SK-N-MC (cell line): ENCODE measurements around the gene HOXC11.

ENCODE experiments used
- DNase-seq: peaks from one replicate; pipeline ENCODE4 v3.0.0-alpha.2; 2011; ENCODE audit warnings: low read depth, low spot score
- H3K27ac ChIP-seq: fragments of 200-600 bp; sonication (generic); 2 replicates; pipeline ENCODE4 v1.5.1; 2016; ENCODE audit warnings: mixed run types
- H3K36me3 ChIP-seq: fragments of 200-600 bp; sonication (generic); 2 replicates; pipeline ENCODE4 v1.6.1; 2017; ENCODE audit warnings: antibody characterized with exemption, low read length, mixed read lengths; ENCODE audit not compliant: insufficient read depth
- H3K4me3 ChIP-seq: fragments of 200-600 bp; sonication (generic); 2 replicates; pipeline ENCODE4 v1.5.1; 2016
- H3K9ac ChIP-seq: fragments of 200-600 bp; sonication (generic); 2 replicates; pipeline ENCODE4 v1.8.0; 2017; ENCODE audit warnings: mixed run types, mixed read lengths; ENCODE audit not compliant: insufficient read length
- H3K9me3 ChIP-seq: fragments of 200-600 bp; sonication (generic); 2 replicates; pipeline ENCODE4 v1.6.1; 2017; ENCODE audit warnings: low read depth, mild to moderate bottlenecking, antibody characterized with exemption, low read length, moderate library complexity, mixed read lengths
- EZH2 ChIP-seq: fragments of 200-600 bp; sonication (generic); IDR thresholded peaks from one replicate; pipeline ENCODE4 v1.6.1; 2017; ENCODE audit warnings: antibody characterized with exemption
- FOXP2 ChIP-seq: optimal IDR thresholded peaks from 2 replicates; pipeline ENCODE3; 2011; ENCODE audit warnings: mild to moderate bottlenecking, moderate library complexity; ENCODE audit not compliant: insufficient read depth; ENCODE audit errors: extremely low read length, control extremely low read depth
- POLR2AphosphoS5 ChIP-seq: IDR thresholded peaks from 2 replicates; pipeline ENCODE4 v1.6.1; 2012; ENCODE audit warnings: mild to moderate bottlenecking, low read depth, low read length, borderline replicate concordance

Gene HOXC11

GRCh38 chr12:54000116-54001114 lies 27.5 kb downstream of the HOXC11 start, which contains the start of gene HOXC9:
HOXC9 (plus strand) TSS chr12:54000161; CDS start chr12:54000189, 28 bp downstream.
- H3K9me3 ChIP-seq = no peaks in the 10 kb centered on the region
- no peaks in the 10 kb centered on the region for H3K36me3 ChIP-seq
- no peak for DNase-seq
- TF ChIP-seq EZH2 (no peak), POLR2AphosphoS5 (peak; percentile 29; the same call in 1 of the 2 replicates)
- peak within 1 kb of the TSS; percentile 99 for H3K4me3 ChIP-seq
- peak within 1 kb of the TSS; percentile 93 for H3K27ac ChIP-seq
- H3K9ac ChIP-seq = peak within 1 kb of the TSS; percentile 98

DNA sequence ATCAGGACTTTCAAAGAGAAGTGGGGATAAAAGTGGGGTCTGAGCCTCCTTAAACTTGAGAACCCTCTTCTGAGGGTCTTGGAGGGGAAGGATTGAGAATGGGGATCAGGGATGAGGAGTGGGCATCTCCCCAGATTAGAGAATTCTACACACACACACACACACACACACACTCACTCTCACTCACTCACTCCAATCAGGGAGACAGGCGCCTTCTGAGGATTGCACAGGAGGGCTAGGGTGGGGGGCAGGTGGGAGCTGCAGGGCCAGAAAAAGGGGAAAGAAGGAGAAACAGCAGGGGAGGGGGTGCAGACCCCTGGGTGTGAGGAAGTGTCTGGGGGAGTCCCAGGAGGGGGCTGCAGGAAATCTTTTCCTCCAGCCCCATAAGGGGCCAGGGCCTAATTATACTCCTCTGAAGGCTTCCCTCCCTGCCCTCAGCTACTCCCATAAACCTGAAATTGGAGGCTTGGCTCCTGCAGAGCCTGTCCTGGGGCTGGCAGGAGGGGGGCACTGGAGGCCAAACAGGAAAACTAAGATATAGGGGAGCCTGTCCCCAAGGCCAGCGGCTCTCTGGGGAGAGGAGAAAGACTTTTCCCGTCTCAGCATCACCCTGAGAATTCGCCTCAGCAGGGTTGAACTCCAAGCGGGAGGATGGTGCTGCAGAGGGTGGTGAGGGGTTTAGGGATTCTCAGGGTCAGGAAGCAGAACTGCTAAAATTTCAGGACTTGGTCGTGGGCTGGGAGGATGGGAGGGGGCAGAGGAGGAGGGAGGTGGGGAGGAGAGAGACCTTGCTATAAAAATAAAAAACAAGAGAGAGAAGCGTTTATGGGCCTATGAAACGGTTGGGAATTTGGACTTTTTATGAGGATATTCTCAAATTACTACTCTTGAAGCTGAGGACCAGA lies 28.6 kb downstream of the HOXC11 start:
- H3K36me3 ChIP-seq = no peaks in the 10 kb centered on the region
- peak overlapping the region; percentile 98 for H3K9ac ChIP-seq
- H3K9me3 ChIP-seq = no peaks in the 10 kb centered on the region
- peak overlapping the region; percentile 99 for H3K4me3 ChIP-seq
- no peak for DNase-seq
- TF ChIP-seq FOXP2 (no peak), POLR2AphosphoS5 (no peak), EZH2 (no peak)
- no peak overlapping the region for H3K27ac ChIP-seq

DNA sequence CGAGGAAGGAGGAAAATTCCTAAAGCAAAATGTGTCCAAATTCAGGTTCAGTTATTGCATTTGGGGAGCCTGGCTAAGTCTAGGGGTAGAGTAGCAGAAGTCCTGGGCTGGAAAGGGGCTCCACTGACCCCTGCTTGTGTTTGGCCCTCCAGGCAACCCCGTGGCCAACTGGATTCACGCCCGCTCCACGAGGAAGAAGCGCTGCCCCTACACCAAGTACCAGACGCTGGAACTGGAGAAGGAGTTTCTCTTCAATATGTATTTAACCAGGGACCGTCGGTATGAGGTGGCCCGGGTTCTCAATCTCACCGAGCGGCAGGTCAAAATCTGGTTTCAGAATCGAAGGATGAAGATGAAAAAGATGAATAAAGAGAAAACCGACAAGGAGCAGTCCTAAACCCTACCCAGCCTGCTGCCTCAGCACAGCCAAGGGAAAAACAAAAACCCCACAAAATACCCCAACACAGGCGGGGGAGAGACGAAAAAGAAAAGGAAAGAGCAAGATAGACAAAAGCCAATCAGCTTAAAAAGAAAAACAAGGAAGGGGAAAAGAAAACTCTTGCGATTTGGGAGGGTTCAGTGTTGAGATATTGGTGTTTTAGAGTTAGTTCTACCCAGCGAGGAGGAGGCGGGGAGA lies 29.5 kb downstream of the HOXC11 start:
- Histone ChIP-seq H3K4me3 (no peak overlapping the region), H3K27ac (no peak overlapping the region), H3K9ac (no peak overlapping the region)

DNA sequence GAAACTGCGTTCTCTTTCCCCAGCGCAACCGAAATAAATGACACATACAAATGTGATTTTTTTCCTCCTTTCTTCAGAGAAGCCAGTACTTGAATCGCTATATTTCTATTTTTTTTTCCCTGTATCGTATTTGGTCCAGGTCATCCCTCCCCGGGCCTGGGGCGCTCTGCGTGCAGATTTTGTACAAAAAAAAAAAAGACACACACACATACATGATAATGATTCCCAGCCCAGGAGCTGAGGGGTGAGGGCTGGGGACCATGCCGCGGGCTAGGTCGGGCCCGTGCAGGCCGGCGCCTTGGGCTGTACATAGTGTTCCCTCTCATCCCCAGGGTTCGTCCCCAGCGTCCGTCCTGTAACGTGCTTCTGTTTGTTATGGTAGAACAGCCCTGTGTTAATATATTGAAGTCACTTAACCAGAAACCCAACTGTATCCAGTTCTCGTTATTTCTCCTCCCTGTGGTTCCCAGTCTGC lies 30.0 kb downstream of the HOXC11 start:
- Histone ChIP-seq H3K9me3 (no peaks in the 10 kb centered on the region), H3K27ac (no peak overlapping the region), H3K36me3 (no peaks in the 10 kb centered on the region), H3K4me3 (no peak overlapping the region), H3K9ac (no peak overlapping the region)
- DNase-seq = no peak
- TF ChIP-seq POLR2AphosphoS5 (no peak), EZH2 (no peak), FOXP2 (no peak)

More for the DNA sequence above, 29.5 kb downstream of the HOXC11 start:
- Histone ChIP-seq H3K9me3 (no peaks in the 10 kb centered on the region), H3K36me3 (no peaks in the 10 kb centered on the region)
- DNase-seq = no peak
- TF ChIP-seq FOXP2 (no peak), EZH2 (no peak), POLR2AphosphoS5 (no peak)

- Histone ChIP-seq H3K4me3 (no peak overlapping the region), H3K9me3 (no peaks in the 10 kb centered on the region), H3K27ac (no peak overlapping the region), H3K36me3 (no peaks in the 10 kb centered on the region), H3K9ac (no peak overlapping the region)
- DNase-seq = no peak
- TF ChIP-seq POLR2AphosphoS5 (no peak), FOXP2 (no peak), EZH2 (no peak)
These were observed 30.7 kb downstream of the HOXC11 start for GRCh38 chr12:54003625-54004024.

DNA sequence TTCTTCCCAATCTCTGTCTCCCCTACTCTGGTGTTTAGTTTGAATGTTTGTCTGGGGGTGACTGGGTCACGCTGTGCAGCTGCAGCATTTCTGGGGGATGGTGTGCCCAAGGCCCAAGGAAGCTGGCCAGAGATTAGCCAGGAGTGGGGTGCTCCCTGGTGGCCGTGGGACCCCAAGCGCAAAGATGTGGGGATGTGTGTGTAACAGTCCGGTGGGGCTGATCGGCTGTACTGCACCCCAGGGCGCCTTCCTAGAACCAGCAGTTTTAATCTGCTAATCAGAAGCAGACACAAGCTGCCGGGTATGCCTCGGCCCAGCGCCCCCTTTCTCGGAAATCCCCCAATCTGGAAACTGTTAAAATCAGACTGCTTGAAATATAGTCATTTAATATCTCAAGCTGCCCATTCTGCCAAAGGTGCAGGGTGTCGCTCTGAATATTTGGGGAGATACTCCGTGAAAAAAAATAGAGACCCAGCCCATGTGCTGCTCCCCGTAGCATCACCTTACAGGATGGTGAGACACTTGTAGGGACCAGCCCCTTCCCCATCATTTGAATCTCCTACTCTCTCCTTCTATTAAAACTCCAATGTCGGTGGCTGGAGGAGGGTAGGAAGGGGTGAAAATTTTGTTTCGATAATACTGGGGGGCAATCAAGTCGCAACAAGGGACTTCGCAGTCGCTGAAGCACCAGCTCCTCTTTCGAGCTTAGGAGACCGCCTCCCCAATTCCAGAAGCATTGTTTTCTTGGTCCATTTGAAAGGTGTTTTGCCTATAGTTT lies 31.3 kb downstream of the HOXC11 start:
- TF ChIP-seq FOXP2 (no peak), POLR2AphosphoS5 (no peak), EZH2 (no peak)
- Histone ChIP-seq H3K9ac (no peak overlapping the region), H3K36me3 (no peaks in the 10 kb centered on the region), H3K27ac (no peak overlapping the region), H3K9me3 (no peaks in the 10 kb centered on the region), H3K4me3 (no peak overlapping the region)
- no peak for DNase-seq

DNA sequence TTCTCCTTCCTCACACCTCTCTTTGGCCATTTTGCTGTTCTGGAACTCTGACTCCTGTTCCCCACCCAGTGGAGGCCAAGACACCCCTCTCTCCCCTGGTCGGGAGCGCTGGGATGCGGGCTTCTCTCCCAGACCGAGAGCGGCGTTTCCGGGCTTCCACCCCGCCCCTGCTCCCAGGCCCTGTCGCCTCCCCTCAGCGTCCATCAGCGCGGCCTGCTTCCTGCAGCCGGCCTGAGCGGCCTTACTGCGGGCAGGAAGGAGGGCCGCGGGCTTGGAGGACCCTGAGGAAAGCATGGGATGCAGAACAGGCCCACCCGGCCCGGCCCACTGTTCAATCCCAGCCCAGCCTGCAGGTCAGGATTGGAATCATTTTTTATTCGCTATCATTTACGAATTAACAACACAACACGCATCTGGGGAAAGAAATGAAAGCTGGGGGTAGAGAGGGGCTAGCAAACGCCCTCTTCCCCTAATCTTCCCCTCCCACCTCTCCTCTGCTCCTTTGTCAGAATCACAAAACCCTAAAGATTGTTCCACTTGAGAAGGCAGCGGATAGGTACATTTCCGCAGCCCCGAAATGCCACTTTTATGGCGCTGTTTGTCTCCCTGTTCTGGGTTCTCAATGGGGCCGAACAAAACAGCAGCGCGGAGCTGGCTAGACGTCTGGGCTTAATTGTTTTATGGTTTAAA lies 32.1 kb downstream of the HOXC11 start:
- TF ChIP-seq EZH2 (no peak), FOXP2 (no peak), POLR2AphosphoS5 (no peak)
- Histone ChIP-seq H3K4me3 (no peak overlapping the region), H3K9ac (no peak overlapping the region), H3K36me3 (no peaks in the 10 kb centered on the region), H3K9me3 (no peaks in the 10 kb centered on the region), H3K27ac (no peak overlapping the region)
- DNase-seq = no peak
